ENCODE data around the gene CMC1. TPM values are rescaled to one million over a fixed set of nuclear protein-coding genes. Genes with fewer than 3 reads are reported as not detected.
A peak's percentile ranks its signal among the peaks of the same experiment; 100 is the strongest.
"Not testable (repeated sequence)": the region's sequence is repeated elsewhere in the genome, so short reads cannot be mapped to it uniquely, and the experiment has no call there.

The CMC1 gene
- polyA plus RNA-seq: 22.5 TPM

- no peaks in the 10 kb centered on the region for H3K27me3 Mint-ChIP-seq
- no peaks in the 10 kb centered on the region for H3K36me3 Mint-ChIP-seq
Measured at GRCh38 chr3:28241221-28242160, at the start of gene CMC1. Gene CMC1, plus strand, starts transcription at chr3:28241619. Its CDS starts 175 bp downstream, at chr3:28241794.

GRCh38 chr3:28198161-28198560 lies 43.3 kb upstream of the CMC1 start:
- peaks cover 6% of the 10 kb centered on the region for H3K27me3 Mint-ChIP-seq
- H3K27ac Mint-ChIP-seq: no peak overlapping the region
- H3K4me1 Mint-ChIP-seq: no peaks in the 10 kb centered on the region
- no peaks in the 10 kb centered on the region for H3K36me3 Mint-ChIP-seq
- H3K4me3 Mint-ChIP-seq: no peak overlapping the region
- peaks cover 0 to 6% (median 0%) of the 10 kb centered on the region in 3 donors for H3K9me3 Mint-ChIP-seq

More at GRCh38 chr3:28241221-28242160, at the start of gene CMC1:
- Mint-ChIP-seq H3K4me1 (peaks cover 22 to 41% (median 32%) of the 10 kb centered on the region in 3 donors), H3K4me3 (peak within 1 kb of the TSS; percentile 94 to 99 (median 98)), H3K9me3 (peaks cover 0 to 1% (median 0%) of the 10 kb centered on the region in 3 donors), H3K27ac (peak within 1 kb of the TSS; percentile 61 to 95 (median 90))

DNA sequence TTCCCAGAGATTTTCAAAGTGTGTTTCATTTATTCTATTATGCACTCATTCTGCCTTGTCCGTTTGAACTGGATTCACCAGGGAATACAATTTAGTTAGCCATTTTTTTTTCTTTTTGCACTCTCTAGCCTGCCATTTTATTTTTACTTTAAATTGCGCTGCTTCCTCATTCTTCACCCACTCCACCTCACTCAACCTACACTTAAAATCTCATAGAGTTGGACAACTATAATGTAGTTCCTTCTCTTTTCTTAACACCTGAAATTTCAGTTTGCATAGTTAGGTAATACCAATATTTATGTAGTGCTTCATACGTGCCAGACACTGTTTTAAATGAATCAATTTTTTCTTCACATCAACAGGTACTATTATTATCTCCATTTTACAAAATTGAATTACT lies 42.4 kb upstream of the CMC1 start:
- no peak overlapping the region for H3K27ac Mint-ChIP-seq
- H3K9me3 Mint-ChIP-seq: peaks cover 0 to 6% (median 0%) of the 10 kb centered on the region in 3 donors
- H3K27me3 Mint-ChIP-seq: peaks cover 6% of the 10 kb centered on the region
- H3K36me3 Mint-ChIP-seq: no peaks in the 10 kb centered on the region
- no peak overlapping the region for H3K4me3 Mint-ChIP-seq
- H3K4me1 Mint-ChIP-seq: no peaks in the 10 kb centered on the region

GRCh38 chr3:28199643-28200042 lies 41.8 kb upstream of the CMC1 start:
- not testable (repeated sequence) for H3K27ac Mint-ChIP-seq, H3K4me1 Mint-ChIP-seq, H3K9me3 Mint-ChIP-seq, H3K4me3 Mint-ChIP-seq, H3K36me3 Mint-ChIP-seq, H3K27me3 Mint-ChIP-seq

DNA sequence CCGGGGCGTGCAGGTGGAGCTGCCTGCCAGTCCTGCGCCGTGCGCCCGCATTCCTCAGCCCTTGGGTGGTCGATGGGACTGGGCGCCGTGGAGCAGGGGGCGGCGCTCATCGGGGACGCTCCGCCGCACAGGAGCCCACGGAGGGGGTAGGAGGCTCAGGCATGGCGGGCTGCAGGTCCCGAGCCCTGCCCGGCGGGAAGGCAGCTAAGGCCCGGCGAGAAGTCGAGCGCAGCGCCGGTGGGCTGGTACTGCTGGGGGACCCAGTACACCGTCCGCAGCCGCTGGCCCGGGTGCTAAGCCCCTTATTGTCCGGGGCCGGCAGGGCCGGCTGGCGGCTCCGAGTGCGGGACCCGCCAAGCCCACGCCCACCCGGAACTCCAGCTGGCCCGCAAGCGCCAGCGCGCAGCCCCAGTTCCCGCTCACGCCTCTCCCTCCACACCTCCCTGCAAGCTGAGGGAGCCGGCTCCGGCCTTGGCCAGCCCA lies 41.0 kb upstream of the CMC1 start:
- H3K27me3 Mint-ChIP-seq, H3K9me3 Mint-ChIP-seq, H3K36me3 Mint-ChIP-seq, H3K4me3 Mint-ChIP-seq, H3K27ac Mint-ChIP-seq, H3K4me1 Mint-ChIP-seq: not testable (repeated sequence)

DNA sequence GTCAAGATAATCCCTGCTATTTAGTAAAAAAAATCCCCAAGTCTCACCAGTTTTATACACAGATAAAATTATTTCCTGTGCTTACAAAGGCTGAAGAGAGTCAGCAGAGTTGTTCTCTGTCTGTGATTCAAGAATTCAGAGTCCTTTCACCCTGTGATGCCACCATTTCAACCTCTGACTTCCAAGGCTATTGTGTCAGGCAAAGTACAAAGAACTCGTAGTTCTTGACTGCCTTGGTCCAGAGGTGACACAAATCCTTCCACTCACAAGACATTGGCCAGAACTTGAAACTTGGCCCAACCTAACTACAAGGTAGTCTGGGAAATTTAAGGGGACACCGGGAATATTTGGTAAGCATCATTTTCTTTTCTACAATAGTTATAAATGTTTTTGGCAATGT lies 34.9 kb upstream of the CMC1 start:
- Mint-ChIP-seq H3K36me3 (no peaks in the 10 kb centered on the region), H3K27me3 (no peaks in the 10 kb centered on the region), H3K27ac (no peak overlapping the region), H3K9me3 (no peaks in the 10 kb centered on the region), H3K4me3 (no peak overlapping the region), H3K4me1 (peaks cover 0 to 5% (median 4%) of the 10 kb centered on the region in 3 donors)

DNA sequence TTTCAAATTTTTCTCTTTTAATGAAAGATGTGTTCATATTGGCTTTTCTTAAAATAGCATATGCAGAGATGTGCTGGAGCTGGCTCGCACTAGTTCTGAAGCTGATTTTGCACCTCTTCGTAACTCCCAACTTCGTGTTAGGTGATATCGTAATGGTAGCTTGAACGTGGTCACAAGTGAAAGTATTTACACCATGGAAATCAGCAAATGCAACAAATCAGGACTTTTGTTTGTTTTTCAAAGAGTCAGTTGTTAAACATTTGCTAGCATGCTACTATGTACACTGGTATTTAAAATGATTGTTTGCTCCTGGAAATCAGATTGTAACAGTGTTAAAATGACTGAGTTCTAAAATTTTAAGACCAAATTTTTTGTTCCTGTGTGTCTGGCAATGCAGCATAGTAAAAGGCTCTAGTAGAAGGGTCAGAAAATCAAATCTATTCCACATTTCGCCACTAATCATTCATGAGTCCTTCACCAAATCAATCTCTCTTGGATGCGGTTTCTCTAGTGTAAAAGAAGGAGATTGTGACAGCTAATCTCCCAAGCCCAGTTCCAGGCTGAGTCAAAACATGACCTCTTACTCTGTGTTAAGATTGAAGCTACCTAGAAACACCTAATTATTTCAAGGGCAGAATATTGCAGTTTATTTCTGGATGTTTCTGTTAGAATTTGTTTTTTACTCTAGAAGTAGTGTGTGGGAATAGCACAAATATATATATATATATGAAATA lies 34.3 kb upstream of the CMC1 start:
- no peaks in the 10 kb centered on the region for H3K9me3 Mint-ChIP-seq
- no peaks in the 10 kb centered on the region for H3K27me3 Mint-ChIP-seq
- peaks cover 0 to 5% (median 4%) of the 10 kb centered on the region in 3 donors for H3K4me1 Mint-ChIP-seq
- H3K27ac Mint-ChIP-seq: no peak overlapping the region
- H3K4me3 Mint-ChIP-seq: no peak overlapping the region
- no peaks in the 10 kb centered on the region for H3K36me3 Mint-ChIP-seq

DNA sequence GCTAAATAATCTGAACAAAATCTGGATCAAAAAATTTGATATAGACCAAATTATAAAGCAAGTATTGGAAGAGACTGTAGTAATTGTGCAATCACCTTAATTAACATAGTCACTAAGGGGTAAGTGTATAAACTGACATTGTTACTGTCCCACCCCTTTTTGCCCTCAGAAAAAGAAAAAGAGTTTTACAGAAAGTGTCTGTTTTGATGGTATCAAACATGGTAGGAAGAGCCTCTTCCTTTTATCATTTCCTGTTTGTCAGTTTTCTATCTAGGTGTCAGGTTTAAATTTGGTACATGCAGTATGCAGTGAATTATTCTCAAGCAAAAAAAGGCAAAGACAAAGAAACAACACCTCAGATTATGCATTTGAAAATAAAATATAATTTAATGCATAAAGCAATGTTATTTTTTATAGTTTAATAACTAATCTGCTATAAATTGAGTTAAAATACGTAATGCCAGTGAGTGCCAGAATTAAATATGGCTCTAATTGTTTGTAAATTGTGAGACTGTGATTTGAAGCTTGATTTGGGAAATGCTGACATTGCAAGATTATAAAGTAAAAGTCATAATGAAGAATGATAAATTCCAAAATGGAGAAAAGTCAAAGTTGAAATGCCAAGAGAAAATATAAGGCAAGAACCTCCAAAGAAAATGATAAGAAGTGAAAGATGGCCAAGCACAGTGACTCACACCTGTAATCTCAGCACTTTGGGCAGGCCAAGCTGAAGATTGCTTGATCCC lies 30.3 kb upstream of the CMC1 start:
- Mint-ChIP-seq H3K4me3 (peak overlapping the region in 1 of 4 donors; percentile 41), H3K36me3 (peaks cover 2% of the 10 kb centered on the region), H3K27me3 (no peaks in the 10 kb centered on the region), H3K4me1 (peaks cover 0 to 5% (median 4%) of the 10 kb centered on the region in 3 donors), H3K27ac (no peak overlapping the region), H3K9me3 (peaks cover 7 to 27% (median 9%) of the 10 kb centered on the region in 3 donors)

- peaks cover 8 to 27% (median 9%) of the 10 kb centered on the region in 3 donors for H3K9me3 Mint-ChIP-seq
- peaks cover 2% of the 10 kb centered on the region for H3K36me3 Mint-ChIP-seq
- H3K27me3 Mint-ChIP-seq: no peaks in the 10 kb centered on the region
- H3K4me3 Mint-ChIP-seq: no peak overlapping the region
- H3K27ac Mint-ChIP-seq: no peak overlapping the region
- H3K4me1 Mint-ChIP-seq: peaks cover 0 to 5% (median 4%) of the 10 kb centered on the region in 3 donors
Measured at GRCh38 chr3:28212681-28213080, 28.7 kb upstream of the CMC1 start.

GRCh38 chr3:28215407-28215806 lies 26.0 kb upstream of the CMC1 start:
- Mint-ChIP-seq H3K36me3 (peaks cover 2% of the 10 kb centered on the region), H3K27me3 (peaks cover 2% of the 10 kb centered on the region), H3K9me3 (peaks cover 10 to 27% (median 12%) of the 10 kb centered on the region in 3 donors), H3K4me1 (peaks cover 0 to 5% (median 4%) of the 10 kb centered on the region in 3 donors), H3K4me3 (peak overlapping the region in 1 of 4 donors; percentile 59), H3K27ac (no peak overlapping the region)

DNA sequence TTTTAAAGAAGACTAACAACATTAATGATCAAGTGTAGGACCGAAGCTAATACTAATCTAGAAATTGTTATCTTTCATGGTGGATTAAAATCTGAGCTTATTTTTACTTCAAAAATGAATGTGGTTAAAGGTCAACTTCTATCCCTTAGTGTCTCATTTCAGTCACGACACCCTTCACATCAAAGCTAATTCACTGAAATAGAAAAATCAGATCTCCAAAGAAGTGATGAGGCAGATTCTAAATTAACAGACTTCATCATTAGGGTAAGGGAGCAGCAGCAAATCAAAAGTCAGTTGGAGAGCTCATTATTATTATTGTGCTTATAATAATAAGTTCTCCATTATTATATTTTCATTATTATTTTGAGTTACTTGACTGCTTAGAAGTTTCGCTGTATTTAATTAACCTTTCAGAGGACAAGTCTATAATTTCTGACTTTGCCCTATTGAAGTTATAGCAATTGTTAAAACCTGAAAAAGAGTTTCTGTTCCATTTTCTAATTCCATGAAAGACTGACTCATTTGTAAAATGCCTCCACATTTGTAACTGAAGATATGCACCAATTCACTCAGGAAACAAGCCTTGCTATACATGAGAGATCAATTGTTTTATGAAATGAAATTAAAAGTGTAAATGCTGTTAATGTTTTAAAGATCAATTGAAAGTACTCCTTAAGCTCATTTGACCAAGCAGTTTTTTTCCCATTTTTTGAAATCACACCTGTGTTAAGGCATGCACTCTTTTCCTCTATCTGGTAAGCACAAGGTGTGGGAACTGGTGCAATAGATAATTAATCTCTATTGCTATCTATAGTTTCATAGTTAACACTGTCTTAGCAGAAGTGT lies 23.1 kb upstream of the CMC1 start:
- peaks cover 7 to 19% (median 15%) of the 10 kb centered on the region in 3 donors for H3K9me3 Mint-ChIP-seq

GRCh38 chr3:28218917-28219198 lies 22.6 kb upstream of the CMC1 start:
- H3K4me3 Mint-ChIP-seq: no peak overlapping the region
- H3K27me3 Mint-ChIP-seq: peaks cover 6% of the 10 kb centered on the region
- no peak overlapping the region for H3K27ac Mint-ChIP-seq
- no peaks in the 10 kb centered on the region for H3K36me3 Mint-ChIP-seq
- no peaks in the 10 kb centered on the region for H3K4me1 Mint-ChIP-seq
- peaks cover 7 to 14% (median 11%) of the 10 kb centered on the region in 3 donors for H3K9me3 Mint-ChIP-seq

More for the DNA sequence above, 23.1 kb upstream of the CMC1 start:
- Mint-ChIP-seq H3K36me3 (no peaks in the 10 kb centered on the region), H3K4me3 (no peak overlapping the region), H3K27me3 (peaks cover 6% of the 10 kb centered on the region), H3K27ac (no peak overlapping the region), H3K4me1 (no peaks in the 10 kb centered on the region)

GRCh38 chr3:28224430-28224829 lies 17.0 kb upstream of the CMC1 start:
- no peak overlapping the region for H3K4me3 Mint-ChIP-seq
- no peaks in the 10 kb centered on the region for H3K36me3 Mint-ChIP-seq
- no peak overlapping the region for H3K27ac Mint-ChIP-seq
- peaks cover 0 to 6% (median 0%) of the 10 kb centered on the region in 3 donors for H3K9me3 Mint-ChIP-seq
- no peaks in the 10 kb centered on the region for H3K4me1 Mint-ChIP-seq
- H3K27me3 Mint-ChIP-seq: peaks cover 6% of the 10 kb centered on the region

- Mint-ChIP-seq H3K27me3 (no peaks in the 10 kb centered on the region), H3K27ac (no peak overlapping the region), H3K4me1 (no peaks in the 10 kb centered on the region), H3K9me3 (no peaks in the 10 kb centered on the region), H3K36me3 (no peaks in the 10 kb centered on the region), H3K4me3 (no peak overlapping the region)
Measured at GRCh38 chr3:28226020-28226419, 15.4 kb upstream of the CMC1 start.

Data from IgD-negative memory B cell (primary cell).